K562 (cell line): ENCODE measurements around the gene MYL12A. TPM values are rescaled to one million over a fixed set of nuclear protein-coding genes. Genes with fewer than 3 reads are reported as not detected.

Experiments used
- BCL6 ChIP-seq: fragments of 250-450 bp; sonication (Bioruptor Pico); IDR thresholded peaks from 2 replicates; pipeline ENCODE4 v1.4.0; 2020
- CTBP1 ChIP-seq: fragments of 450-650 bp; IDR thresholded peaks from 2 replicates; pipeline ENCODE4 v1.6.1; 2016; ENCODE audit warnings: borderline replicate concordance
- E2F8 ChIP-seq: fragments of 450-650 bp; IDR thresholded peaks from 2 replicates; pipeline ENCODE4 v1.7.1; 2018; ENCODE audit warnings: mild to moderate bottlenecking, low read depth; ENCODE audit not compliant: partially characterized antibody
- KLF10 ChIP-seq: fragments of 250-450 bp; sonication (Bioruptor Pico); IDR thresholded peaks from 2 replicates; pipeline ENCODE4 v1.6.1; 2021; ENCODE audit warnings: matching md5 sums
- LCOR ChIP-seq: sonication (generic); formaldehyde crosslinking; IDR thresholded peaks from 2 replicates; pipeline ENCODE4 v1.8.0; 2022; ENCODE audit warnings: mild to moderate bottlenecking, missing genetic modification reagents
- MAFG ChIP-seq: fragments of 450-650 bp; conservative IDR thresholded peaks from 2 replicates; pipeline ENCODE4 v1.6.1; 2016; ENCODE audit warnings: missing genetic modification characterization, missing compliant biosample characterization
- MIER1 ChIP-seq: fragments of 450-650 bp; IDR thresholded peaks from 2 replicates; pipeline ENCODE4 v1.6.1; 2016; ENCODE audit warnings: antibody characterized with exemption, mild to moderate bottlenecking, low read depth
- MLLT1 ChIP-seq, 2 experiments: fragments of 450-650 bp; IDR thresholded peaks; 2 replicates each; pipeline ENCODE4 v1.6.1; 2016
- NR2C2 ChIP-seq, 2 experiments: fragments of 200-800 bp in 1 of 2; sonication (Bioruptor generic) in 1 of 2; sonication (generic) in 1 of 2; formaldehyde crosslinking in 1 of 2; IDR thresholded peaks; 2 replicates each; pipeline versions ENCODE4 v1.6.1 to v1.8.0; 2016 to 2022; ENCODE audit warnings: mild to moderate bottlenecking in 1 of 2, missing compliant biosample characterization in 1 of 2, missing genetic modification characterization in 1 of 2, missing genetic modification reagents in 1 of 2
- NR2F6 ChIP-seq: fragments of 450-650 bp; formaldehyde crosslinking; IDR thresholded peaks from 2 replicates; pipeline ENCODE4 v1.4.0; 2020; ENCODE audit warnings: mild to moderate bottlenecking
- RBM22 ChIP-seq: fragments of 200-400 bp; formaldehyde crosslinking; IDR thresholded peaks from 2 replicates; pipeline ENCODE4 v1.6.1; 2018; ENCODE audit warnings: low read length, low read depth; ENCODE audit not compliant: poor library complexity, severe bottlenecking
- RNF219 ChIP-seq: fragments of 250-450 bp; sonication (Bioruptor Pico); IDR thresholded peaks from 2 replicates; pipeline ENCODE4 v1.5.0; 2022; ENCODE audit warnings: mild to moderate bottlenecking
- TEAD1 ChIP-seq, 2 experiments: fragments of 450-650 bp in 1 of 2; sonication (generic) in 1 of 2; formaldehyde crosslinking; IDR thresholded peaks; 2 replicates each; pipeline versions ENCODE4 v1.4.0 to v1.8.0; 2020 to 2022; ENCODE audit warnings: mild to moderate bottlenecking in 2 of 2, missing genetic modification reagents in 1 of 2
- USF1 ChIP-seq: sonication (generic); formaldehyde crosslinking; IDR thresholded peaks from 2 replicates; pipeline ENCODE4 v1.9.0; 2022; ENCODE audit warnings: mild to moderate bottlenecking, missing genetic modification reagents
- ZBTB9 ChIP-seq: fragments of 450-650 bp; formaldehyde crosslinking; IDR thresholded peaks from 2 replicates; pipeline ENCODE4 v1.4.0; 2020; ENCODE audit warnings: mild to moderate bottlenecking, moderate library complexity
- ZFP36 ChIP-seq: fragments of 150-350 bp; IDR thresholded peaks from 2 replicates; pipeline ENCODE4 v1.6.1; 2018; ENCODE audit warnings: low read length, low read depth; ENCODE audit not compliant: partially characterized antibody
- ZNF561 ChIP-seq: fragments of 450-650 bp; formaldehyde crosslinking; conservative IDR thresholded peaks from 2 replicates; pipeline ENCODE4 v1.4.0; 2020; ENCODE audit warnings: mild to moderate bottlenecking, moderate library complexity
- polyA plus RNA-seq, 8 experiments: library from polyadenylated mRNA; depleted of rRNA in 4 of 8; stranded (reverse) in 5 of 8; unstranded in 3 of 8; fragments of >200 nt; fragmentation: Nextera tagmentation in 2 of 8; fragmentation: Illumina TruSeq in 1 of 8; extraction: Ambion mirVana in 2 of 8; extraction: Trizol in 1 of 8; gene quantifications; 2 replicates each; pipeline versions ENCODE4 v1.2.1 to v1.2.3, GENCODE V29; 2011 to 2014; ENCODE audit warnings: inconsistent platforms in 1 of 8, missing spikeins in 1 of 8
- total RNA-seq, 7 experiments: library from RNA; depleted of rRNA in 6 of 7; stranded (reverse); fragments of >200 nt in 6 of 7; fragmentation: Illumina TruSeq in 2 of 7; extraction: Trizol in 2 of 7; gene quantifications; 2 replicates each; pipeline versions ENCODE4 v1.2.1 to v1.2.3, GENCODE V29; 2011 to 2021; ENCODE audit warnings: low replicate concordance in 1 of 7
- TF ChIP-seq, protein P1 (sequence below): sonication (generic); formaldehyde crosslinking; IDR thresholded peaks from 2 replicates; pipeline ENCODE4 v1.8.0; 2022; ENCODE audit warnings: mild to moderate bottlenecking, missing genetic modification reagents

Gene MYL12A
- total and polyA plus RNA-seq, 9 of the 15 experiments (the other 6 are each of a cell fraction or from before 2014, with no cell fraction given), result 308 to 1,031 (median 559) TPM

GRCh38 chr18:3248062-3248657 is 559 bp downstream of the MYL12A start (continued):
- TF ChIP-seq ZBTB9 (CRISPR knock-in tag) (no peak), NR2F6 (no peak), KLF10 (CRISPR knock-in tag) (no peak), RBM22 (peak; percentile 4), TEAD1 (CRISPR knock-in tag; IDR thresholded peaks at IDR 0.05) (no peak), ZFP36 (no peak), NR2C2 (CRISPR knock-in tag; IDR thresholded peaks at IDR 0.05) (0 out of 2 replicates have a peak, but pooled peaks have one; percentile 25), NR2C2 (tag; IDR thresholded peaks at IDR 0.05) (no peak), CTBP1 (no peak), ZNF561 (CRISPR knock-in tag) (0 out of 2 replicates have a peak, but pooled peaks have one; percentile 15), MIER1 (no peak), USF1 (no peak), RNF219 (CRISPR knock-in tag) (no peak), E2F8 (no peak), LCOR (CRISPR knock-in tag) (no peak), MAFG (tag) (no peak), MLLT1 (IDR thresholded peaks at IDR 0.05) (0 out of 4 replicates have a peak, but pooled peaks of 1 of the 2 experiments have one; percentile 6), BCL6 (no peak)
- TF ChIP-seq, protein P1, sequence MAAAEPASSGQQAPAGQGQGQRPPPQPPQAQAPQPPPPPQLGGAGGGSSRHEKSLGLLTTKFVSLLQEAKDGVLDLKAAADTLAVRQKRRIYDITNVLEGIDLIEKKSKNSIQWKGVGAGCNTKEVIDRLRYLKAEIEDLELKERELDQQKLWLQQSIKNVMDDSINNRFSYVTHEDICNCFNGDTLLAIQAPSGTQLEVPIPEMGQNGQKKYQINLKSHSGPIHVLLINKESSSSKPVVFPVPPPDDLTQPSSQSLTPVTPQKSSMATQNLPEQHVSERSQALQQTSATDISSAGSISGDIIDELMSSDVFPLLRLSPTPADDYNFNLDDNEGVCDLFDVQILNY (CRISPR knock-in tag), result 0 out of 2 replicates have a peak, but pooled peaks have one; percentile 42
